ENCODE measurements around the gene NUBP2.

The NUBP2 gene

DNA sequence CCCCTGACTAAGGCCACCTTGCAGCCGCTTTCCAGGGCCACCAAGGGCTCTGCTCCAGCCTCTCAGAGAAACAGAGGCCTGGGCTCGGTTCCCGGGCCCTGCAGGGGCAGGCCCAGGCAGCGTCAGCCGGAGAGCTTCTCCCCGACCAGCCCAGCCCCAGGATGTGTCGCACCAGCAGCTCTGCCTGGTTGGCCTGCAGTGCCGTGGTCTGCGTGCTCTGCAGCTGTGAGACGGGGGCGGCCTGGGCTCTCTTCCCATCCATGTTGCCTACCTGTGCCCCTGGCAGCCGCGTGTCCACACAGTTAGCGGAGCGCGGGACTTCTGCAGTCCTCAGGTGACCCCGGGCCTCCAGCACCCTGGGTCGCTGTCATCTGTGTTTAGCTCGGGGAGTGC lies 5.9 kb downstream of the NUBP2 start:
- H3K14ac ChIP-seq (ENCODE audit: low read length) = no peak overlapping the region
- H3K4me1 ChIP-seq (ENCODE audit: control insufficient read depth in 1 of 2, insufficient read depth in 2 of 2, low read length in 2 of 2) = peaks cover 0 to 5% of the 10 kb centered on the region in 2 experiments
- no peak for DNase-seq
- H2BK5ac ChIP-seq (ENCODE audit: low read depth, low read length, poor library complexity) = no peak overlapping the region
- H3K79me1 ChIP-seq (ENCODE audit: low read length) = no peaks in the 10 kb centered on the region
- H2AFZ ChIP-seq (ENCODE audit: insufficient read depth, low read length, poor library complexity) = no peak overlapping the region
- H3K4ac ChIP-seq (ENCODE audit: low read depth, low read length) = no peak overlapping the region
- H4K12ac ChIP-seq (ENCODE audit: low read depth, low read length) = no peak overlapping the region
- no peak overlapping the region for H4K91ac ChIP-seq (ENCODE audit: low read depth, low read length)
- peaks cover 63 to 67% of the 10 kb centered on the region in 2 experiments for H3K36me3 ChIP-seq (ENCODE audit: control insufficient read depth in 1 of 2, insufficient read depth in 2 of 2, low read length in 2 of 2)
- no peak overlapping the region for H3K27ac ChIP-seq (ENCODE audit: low read depth, low read length)
- no peak overlapping the region for H2BK12ac ChIP-seq (ENCODE audit: low read length)
- H3K23ac ChIP-seq (ENCODE audit: low read length) = no peak overlapping the region
- H3K4me2 ChIP-seq (ENCODE audit: low read length) = no peak overlapping the region
- no peaks in the 10 kb centered on the region for H3K9me3 ChIP-seq (ENCODE audit: insufficient read depth, low read depth, low read length)
- H2AK5ac ChIP-seq (ENCODE audit: low read length) = no peak overlapping the region
- no peak overlapping the region for H3K18ac ChIP-seq (ENCODE audit: low read length)
- no peak overlapping the region for H2BK120ac ChIP-seq (ENCODE audit: insufficient read depth, low read length, poor library complexity)
- no CpG with 5 or more reads among the region's 19 CpGs for WGBS (ENCODE audit: extremely low coverage, insufficient coverage, insufficient read length)
- no peak overlapping the region for H3K4me3 ChIP-seq (ENCODE audit: low read depth, low read length)
- H3K79me2 ChIP-seq (ENCODE audit: control insufficient read depth, insufficient read depth, low read length, poor library complexity) = no peaks in the 10 kb centered on the region
- H4K8ac ChIP-seq (ENCODE audit: low read depth, low read length) = no peak overlapping the region
- H3K9ac ChIP-seq (ENCODE audit: low read length) = no peak overlapping the region
- no peaks in the 10 kb centered on the region for H3K27me3 ChIP-seq (ENCODE audit: insufficient read depth, low read length)

GRCh38 chr16:1789643-1790045 lies 6.9 kb downstream of the NUBP2 start:
- Histone ChIP-seq H3K14ac (ENCODE audit: low read length) (no peak overlapping the region), H2BK12ac (ENCODE audit: low read length) (no peak overlapping the region), H2AK5ac (ENCODE audit: low read length) (no peak overlapping the region), H3K79me1 (ENCODE audit: low read length) (no peaks in the 10 kb centered on the region), H3K27me3 (ENCODE audit: insufficient read depth, low read length) (no peaks in the 10 kb centered on the region), H2BK120ac (ENCODE audit: insufficient read depth, low read length, poor library complexity) (no peak overlapping the region), H3K36me3 (ENCODE audit: control insufficient read depth in 1 of 2, insufficient read depth in 2 of 2, low read length in 2 of 2) (peaks cover 63 to 67% of the 10 kb centered on the region in 2 experiments), H3K23ac (ENCODE audit: low read length) (no peak overlapping the region), H4K12ac (ENCODE audit: low read depth, low read length) (no peak overlapping the region), H3K18ac (ENCODE audit: low read length) (no peak overlapping the region), H3K9ac (ENCODE audit: low read length) (no peak overlapping the region), H3K4ac (ENCODE audit: low read depth, low read length) (no peak overlapping the region), H2AFZ (ENCODE audit: insufficient read depth, low read length, poor library complexity) (no peak overlapping the region), H3K79me2 (ENCODE audit: control insufficient read depth, insufficient read depth, low read length, poor library complexity) (no peaks in the 10 kb centered on the region), H3K4me1 (ENCODE audit: control insufficient read depth in 1 of 2, insufficient read depth in 2 of 2, low read length in 2 of 2) (no peaks in the 10 kb centered on the region), H3K4me3 (ENCODE audit: low read depth, low read length) (no peak overlapping the region), H3K9me3 (ENCODE audit: insufficient read depth, low read depth, low read length) (no peaks in the 10 kb centered on the region), H3K27ac (ENCODE audit: low read depth, low read length) (no peak overlapping the region), H4K91ac (ENCODE audit: low read depth, low read length) (no peak overlapping the region), H4K8ac (ENCODE audit: low read depth, low read length) (no peak overlapping the region), H2BK5ac (ENCODE audit: low read depth, low read length, poor library complexity) (no peak overlapping the region), H3K4me2 (ENCODE audit: low read length) (no peak overlapping the region)
- no peak for DNase-seq
- WGBS (ENCODE audit: extremely low coverage, insufficient coverage, insufficient read length) = no CpG with 5 or more reads among the region's 25 CpGs

GRCh38 chr16:1790261-1790610 lies 7.5 kb downstream of the NUBP2 start:
- Histone ChIP-seq H3K4me2 (ENCODE audit: low read length) (no peak overlapping the region), H4K8ac (ENCODE audit: low read depth, low read length) (no peak overlapping the region)

GRCh38 chr16:1790611-1791255 lies 8.0 kb downstream of the NUBP2 start:
- Histone ChIP-seq H2AK5ac (ENCODE audit: low read length) (no peak overlapping the region), H3K4me1 (ENCODE audit: control insufficient read depth in 1 of 2, insufficient read depth in 2 of 2, low read length in 2 of 2) (no peaks in the 10 kb centered on the region), H4K91ac (ENCODE audit: low read depth, low read length) (no peak overlapping the region), H2BK5ac (ENCODE audit: low read depth, low read length, poor library complexity) (no peak overlapping the region), H3K27ac (ENCODE audit: low read depth, low read length) (no peak overlapping the region), H4K8ac (ENCODE audit: low read depth, low read length) (no peak overlapping the region), H3K79me2 (ENCODE audit: control insufficient read depth, insufficient read depth, low read length, poor library complexity) (no peaks in the 10 kb centered on the region), H3K36me3 (ENCODE audit: control insufficient read depth in 1 of 2, insufficient read depth in 2 of 2, low read length in 2 of 2) (peaks cover 58 to 63% of the 10 kb centered on the region in 2 experiments), H3K9me3 (ENCODE audit: insufficient read depth, low read depth, low read length) (no peaks in the 10 kb centered on the region), H3K14ac (ENCODE audit: low read length) (no peak overlapping the region), H3K18ac (ENCODE audit: low read length) (no peak overlapping the region), H2BK120ac (ENCODE audit: insufficient read depth, low read length, poor library complexity) (no peak overlapping the region), H4K12ac (ENCODE audit: low read depth, low read length) (no peak overlapping the region), H3K4me3 (ENCODE audit: low read depth, low read length) (no peak overlapping the region), H2BK12ac (ENCODE audit: low read length) (no peak overlapping the region), H2AFZ (ENCODE audit: insufficient read depth, low read length, poor library complexity) (no peak overlapping the region), H3K23ac (ENCODE audit: low read length) (no peak overlapping the region), H3K9ac (ENCODE audit: low read length) (no peak overlapping the region), H3K4me2 (ENCODE audit: low read length) (no peak overlapping the region), H3K4ac (ENCODE audit: low read depth, low read length) (no peak overlapping the region), H3K79me1 (ENCODE audit: low read length) (no peaks in the 10 kb centered on the region), H3K27me3 (ENCODE audit: insufficient read depth, low read length) (no peaks in the 10 kb centered on the region)
- DNase-seq = no peak
- WGBS (ENCODE audit: extremely low coverage, insufficient coverage, insufficient read length) = no CpG with 5 or more reads among the region's 44 CpGs

More at GRCh38 chr16:1790261-1790610, 7.5 kb downstream of the NUBP2 start:
- H2AFZ ChIP-seq (ENCODE audit: insufficient read depth, low read length, poor library complexity) = no peak overlapping the region
- no peak overlapping the region for H3K27ac ChIP-seq (ENCODE audit: low read depth, low read length)
- no peaks in the 10 kb centered on the region for H3K79me1 ChIP-seq (ENCODE audit: low read length)
- no peaks in the 10 kb centered on the region for H3K79me2 ChIP-seq (ENCODE audit: control insufficient read depth, insufficient read depth, low read length, poor library complexity)
- no peak overlapping the region for H4K91ac ChIP-seq (ENCODE audit: low read depth, low read length)
- H2BK5ac ChIP-seq (ENCODE audit: low read depth, low read length, poor library complexity) = no peak overlapping the region
- H4K12ac ChIP-seq (ENCODE audit: low read depth, low read length) = no peak overlapping the region
- H3K14ac ChIP-seq (ENCODE audit: low read length) = no peak overlapping the region
- H3K4me3 ChIP-seq (ENCODE audit: low read depth, low read length) = no peak overlapping the region
- no peak overlapping the region for H3K9ac ChIP-seq (ENCODE audit: low read length)
- WGBS (ENCODE audit: extremely low coverage, insufficient coverage, insufficient read length) = no CpG with 5 or more reads among the region's 15 CpGs
- H2BK120ac ChIP-seq (ENCODE audit: insufficient read depth, low read length, poor library complexity) = no peak overlapping the region
- H2AK5ac ChIP-seq (ENCODE audit: low read length) = no peak overlapping the region
- no peaks in the 10 kb centered on the region for H3K9me3 ChIP-seq (ENCODE audit: insufficient read depth, low read depth, low read length)
- no peak overlapping the region for H2BK12ac ChIP-seq (ENCODE audit: low read length)
- peaks cover 60 to 67% of the 10 kb centered on the region in 2 experiments for H3K36me3 ChIP-seq (ENCODE audit: control insufficient read depth in 1 of 2, insufficient read depth in 2 of 2, low read length in 2 of 2)
- DNase-seq = no peak
- H3K4ac ChIP-seq (ENCODE audit: low read depth, low read length) = no peak overlapping the region
- no peak overlapping the region for H3K18ac ChIP-seq (ENCODE audit: low read length)
- H3K27me3 ChIP-seq (ENCODE audit: insufficient read depth, low read length) = no peaks in the 10 kb centered on the region
- no peaks in the 10 kb centered on the region for H3K4me1 ChIP-seq (ENCODE audit: control insufficient read depth in 1 of 2, insufficient read depth in 2 of 2, low read length in 2 of 2)
- H3K23ac ChIP-seq (ENCODE audit: low read length) = no peak overlapping the region

Data from trophoblast cell (in vitro differentiated cells and primary cell).